ENCODE results near the gene LSM10.

Gene LSM10

GRCh38 chr1:36381405-36381804, 16.3 kb downstream of the LSM10 start:
- ChIA-PET POLR2A (interaction anchor here (0.6 to 1.0 kb wide), 3 partner anchors 20 to 157 kb away, joined by 3 to 4 read pairs (median 4); no protein-coding TSS in a partner anchor), CTCF (interaction anchor here (1.4 to 1.5 kb wide), 2 partner anchors 38 to 59 kb away, joined by 3 to 4 read pairs; no protein-coding TSS in a partner anchor)
- TF ChIP-seq CTCF (IDR thresholded peaks at IDR 0.05; ENCODE audit: insufficient read depth, low read length, missing control alignments), result no peak
- no peak for DNase-seq (ENCODE audit: low read depth, low spot score)
- H3K4me3 ChIP-seq (ENCODE audit: low read depth, low read length), result no peak overlapping the region

- CTCF ChIA-PET, result interaction anchor here (1.4 to 1.5 kb wide), 2 partner anchors 38 to 59 kb away, joined by 3 to 4 read pairs; no protein-coding TSS in a partner anchor
Measured at GRCh38 chr1:36380782-36381181, 16.9 kb downstream of the LSM10 start.

GRCh38 chr1:36380143-36380619, 17.5 kb downstream of the LSM10 start:
- ChIA-PET CTCF (no interaction called here), POLR2A (no interaction called here)
- TF ChIP-seq CTCF (IDR thresholded peaks at IDR 0.05; ENCODE audit: insufficient read depth, low read length, missing control alignments), result no peak
- H3K4me3 ChIP-seq (ENCODE audit: low read depth, low read length), result no peak overlapping the region
- DNase-seq (ENCODE audit: low read depth, low spot score), result no peak

More at GRCh38 chr1:36380782-36381181, 16.9 kb downstream of the LSM10 start:
- H3K4me3 ChIP-seq (ENCODE audit: low read depth, low read length), result no peak overlapping the region
- TF ChIP-seq CTCF (IDR thresholded peaks at IDR 0.05; ENCODE audit: insufficient read depth, low read length, missing control alignments), result no peak
- POLR2A ChIA-PET, result no interaction called here
- DNase-seq (ENCODE audit: low read depth, low spot score), result no peak

GRCh38 chr1:36377791-36378492, 19.8 kb downstream of the LSM10 start:
- ChIA-PET POLR2A (no interaction called here), CTCF (interaction anchor here (1.2 kb wide), 1 partner anchor 9 kb away, joined by 3 read pairs; no protein-coding TSS in a partner anchor)
- DNase-seq (ENCODE audit: low read depth, low spot score), result no peak
- no peak overlapping the region for H3K4me3 ChIP-seq (ENCODE audit: low read depth, low read length)
- no peak for TF ChIP-seq CTCF (IDR thresholded peaks at IDR 0.05; ENCODE audit: insufficient read depth, low read length, missing control alignments)

- CTCF ChIA-PET, result interaction anchor here (1.1 kb wide), 1 partner anchor 49 kb away, joined by 4 read pairs; the partner anchor contains the start of gene EVA1B
- POLR2A ChIA-PET, result no interaction called here
- no peak overlapping the region for H3K4me3 ChIP-seq (ENCODE audit: low read depth, low read length)
- no peak for TF ChIP-seq CTCF (IDR thresholded peaks at IDR 0.05; ENCODE audit: insufficient read depth, low read length, missing control alignments)
- DNase-seq (ENCODE audit: low read depth, low spot score), result no peak
Measured at GRCh38 chr1:36372617-36373016, 25.1 kb downstream of the LSM10 start.
